SJCRH30 (cell line): ENCODE results near the gene BAIAP2L2. TPM values are rescaled to one million over a fixed set of nuclear protein-coding genes. Genes with fewer than 3 reads are reported as not detected.

Experiments used
- DNase-seq, 2 experiments: peaks; one replicate each; pipeline ENCODE4 v3.0.0-alpha.2; 2015 to 2020
- H3K27ac ChIP-seq: fragments of 250-450 bp; sonication (Bioruptor Pico); 2 replicates; pipeline ENCODE4 v1.5.1; 2020; ENCODE audit warnings: mild to moderate bottlenecking, moderate library complexity
- H3K27me3 ChIP-seq: fragments of 250-450 bp; sonication (Bioruptor Pico); 2 replicates; pipeline ENCODE4 v1.5.1; 2020; ENCODE audit warnings: mild to moderate bottlenecking, moderate library complexity
- H3K36me3 ChIP-seq: fragments of 250-450 bp; sonication (Bioruptor Pico); 2 replicates; pipeline ENCODE4 v1.5.1; 2020; ENCODE audit warnings: mild to moderate bottlenecking, moderate library complexity
- H3K4me1 ChIP-seq: fragments of 250-450 bp; sonication (Bioruptor Pico); 2 replicates; pipeline ENCODE4 v1.5.1; 2020; ENCODE audit warnings: mild to moderate bottlenecking, moderate library complexity
- H3K4me3 ChIP-seq: fragments of 250-450 bp; sonication (Bioruptor Pico); 2 replicates; pipeline ENCODE4 v1.5.1; 2020; ENCODE audit warnings: mild to moderate bottlenecking, moderate library complexity
- H3K9me3 ChIP-seq: fragments of 250-450 bp; sonication (Bioruptor Pico); replicated peaks from 2 replicates; pipeline ENCODE4 v1.5.1; 2020; ENCODE audit warnings: mild to moderate bottlenecking, moderate library complexity
- total RNA-seq: library from RNA; depleted of rRNA; stranded (reverse); fragments of >200 nt; shearing (Covaris generic); gene quantifications from 2 replicates; pipeline ENCODE4 v1.2.3, GENCODE V29; 2014

BAIAP2L2 gene
- total RNA-seq, 1 experiment from 2014 or later: not detected

- Histone ChIP-seq H3K9me3 (no peaks in the 10 kb centered on the region), H3K27me3 (no peaks in the 10 kb centered on the region), H3K4me1 (peaks cover 11% of the 10 kb centered on the region), H3K27ac (no peak overlapping the region), H3K36me3 (no peaks in the 10 kb centered on the region), H3K4me3 (no peak overlapping the region)
- peak; percentile 43 to 44 for DNase-seq
Measured at GRCh38 chr22:38106814-38107578, 3.5 kb downstream of the BAIAP2L2 start.

GRCh38 chr22:38104084-38104483 lies 6.4 kb downstream of the BAIAP2L2 start:
- Histone ChIP-seq H3K9me3 (no peaks in the 10 kb centered on the region), H3K27me3 (no peaks in the 10 kb centered on the region), H3K4me3 (no peak overlapping the region), H3K4me1 (peaks cover 11% of the 10 kb centered on the region), H3K27ac (no peak overlapping the region), H3K36me3 (no peaks in the 10 kb centered on the region)
- DNase-seq: peak; percentile 38 to 52

- no peak overlapping the region for H3K27ac ChIP-seq
- no peaks in the 10 kb centered on the region for H3K27me3 ChIP-seq
- no peaks in the 10 kb centered on the region for H3K9me3 ChIP-seq
- DNase-seq: no peak
- no peaks in the 10 kb centered on the region for H3K36me3 ChIP-seq
- H3K4me3 ChIP-seq: no peak overlapping the region
- H3K4me1 ChIP-seq: peaks cover 11% of the 10 kb centered on the region
Measured at GRCh38 chr22:38103641-38104040, 6.8 kb downstream of the BAIAP2L2 start.

GRCh38 chr22:38098410-38099249 lies 11.9 kb downstream of the BAIAP2L2 start:
- no peak overlapping the region for H3K4me3 ChIP-seq
- H3K9me3 ChIP-seq: no peaks in the 10 kb centered on the region
- H3K4me1 ChIP-seq: no peaks in the 10 kb centered on the region
- no peak for DNase-seq
- no peaks in the 10 kb centered on the region for H3K36me3 ChIP-seq
- no peak overlapping the region for H3K27ac ChIP-seq
- peaks cover 5% of the 10 kb centered on the region; the same call in 1 of the 2 replicates for H3K27me3 ChIP-seq

GRCh38 chr22:38097557-38098409 lies 12.7 kb downstream of the BAIAP2L2 start:
- DNase-seq: peak in 1 of 2 experiments; percentile 39
- Histone ChIP-seq H3K4me3 (peak overlapping the region; percentile 19; the same call in 1 of the 2 replicates), H3K27ac (no peak overlapping the region), H3K36me3 (no peaks in the 10 kb centered on the region), H3K9me3 (no peaks in the 10 kb centered on the region), H3K4me1 (no peaks in the 10 kb centered on the region), H3K27me3 (peaks cover 5% of the 10 kb centered on the region; the same call in 1 of the 2 replicates)

- peaks cover 5% of the 10 kb centered on the region; the same call in 1 of the 2 replicates for H3K27me3 ChIP-seq
- no peaks in the 10 kb centered on the region for H3K36me3 ChIP-seq
Measured at GRCh38 chr22:38097058-38097457, 13.4 kb downstream of the BAIAP2L2 start.

GRCh38 chr22:38089474-38089851 lies 21.0 kb downstream of the BAIAP2L2 start:
- DNase-seq: no peak
- H3K9me3 ChIP-seq: no peaks in the 10 kb centered on the region

More at GRCh38 chr22:38097058-38097457, 13.4 kb downstream of the BAIAP2L2 start:
- peak overlapping the region; percentile 19; the same call in 1 of the 2 replicates for H3K4me3 ChIP-seq
- no peak overlapping the region for H3K27ac ChIP-seq
- DNase-seq: no peak
- H3K4me1 ChIP-seq: no peaks in the 10 kb centered on the region
- no peaks in the 10 kb centered on the region for H3K9me3 ChIP-seq

GRCh38 chr22:38088629-38089473 lies 21.6 kb downstream of the BAIAP2L2 start:
- Histone ChIP-seq H3K4me3 (no peak overlapping the region), H3K27me3 (no peaks in the 10 kb centered on the region), H3K9me3 (no peaks in the 10 kb centered on the region), H3K4me1 (peaks cover 12% of the 10 kb centered on the region), H3K27ac (no peak overlapping the region), H3K36me3 (no peaks in the 10 kb centered on the region)
- no peak for DNase-seq

More at GRCh38 chr22:38089474-38089851, 21.0 kb downstream of the BAIAP2L2 start:
- H3K27me3 ChIP-seq: no peaks in the 10 kb centered on the region
- H3K27ac ChIP-seq: no peak overlapping the region
- H3K4me3 ChIP-seq: no peak overlapping the region
- H3K4me1 ChIP-seq: peaks cover 8% of the 10 kb centered on the region; the same call in 1 of the 2 replicates
- H3K36me3 ChIP-seq: no peaks in the 10 kb centered on the region

GRCh38 chr22:38087855-38088254 lies 22.6 kb downstream of the BAIAP2L2 start:
- Histone ChIP-seq H3K27me3 (no peaks in the 10 kb centered on the region), H3K36me3 (no peaks in the 10 kb centered on the region), H3K4me1 (peaks cover 14% of the 10 kb centered on the region), H3K27ac (no peak overlapping the region), H3K9me3 (no peaks in the 10 kb centered on the region), H3K4me3 (no peak overlapping the region)
- no peak for DNase-seq

GRCh38 chr22:38086942-38087341 lies 23.5 kb downstream of the BAIAP2L2 start:
- Histone ChIP-seq H3K4me1 (peaks cover 14% of the 10 kb centered on the region), H3K27me3 (no peaks in the 10 kb centered on the region), H3K9me3 (no peaks in the 10 kb centered on the region), H3K36me3 (no peaks in the 10 kb centered on the region), H3K27ac (no peak overlapping the region), H3K4me3 (no peak overlapping the region)
- DNase-seq: no peak

- Histone ChIP-seq H3K9me3 (no peaks in the 10 kb centered on the region), H3K4me1 (peaks cover 14% of the 10 kb centered on the region), H3K27me3 (no peaks in the 10 kb centered on the region)
Measured at GRCh38 chr22:38086001-38086845, 24.3 kb downstream of the BAIAP2L2 start.

GRCh38 chr22:38085501-38085900 lies 25.0 kb downstream of the BAIAP2L2 start:
- Histone ChIP-seq H3K27ac (no peak overlapping the region), H3K4me1 (peaks cover 14% of the 10 kb centered on the region), H3K36me3 (no peaks in the 10 kb centered on the region), H3K9me3 (no peaks in the 10 kb centered on the region), H3K27me3 (no peaks in the 10 kb centered on the region), H3K4me3 (no peak overlapping the region)
- no peak for DNase-seq

More at GRCh38 chr22:38086001-38086845, 24.3 kb downstream of the BAIAP2L2 start:
- no peaks in the 10 kb centered on the region for H3K36me3 ChIP-seq
- DNase-seq: no peak
- no peak overlapping the region for H3K4me3 ChIP-seq
- no peak overlapping the region for H3K27ac ChIP-seq

GRCh38 chr22:38085056-38085455 lies 25.4 kb downstream of the BAIAP2L2 start:
- H3K27ac ChIP-seq: no peak overlapping the region

More at GRCh38 chr22:38085056-38085455, 25.4 kb downstream of the BAIAP2L2 start:
- DNase-seq: no peak
- Histone ChIP-seq H3K27me3 (0 out of 2 replicates have a peak, but pooled peaks cover 3% of the 10 kb centered on the region), H3K9me3 (no peaks in the 10 kb centered on the region), H3K36me3 (no peaks in the 10 kb centered on the region), H3K4me3 (no peak overlapping the region), H3K4me1 (peaks cover 14% of the 10 kb centered on the region)
